Esophagus mucosa (tissue), 1 donor: ENCODE data around the gene UQCR11. TPM values are rescaled to one million over a fixed set of nuclear protein-coding genes. Genes with fewer than 3 reads are reported as not detected.

Experiments used
- ATAC-seq: fragments of 200-7000 bp; cut with Tn5 transposase; one replicate; pipeline ENCODE4 v1.9.1; 2020
- total RNA-seq: library from RNA; stranded (reverse); gene quantifications from one replicate; pipeline ENCODE4 v1.2.4, GENCODE V29; 2023
- donor health status: DM: yes; HTN: yes; CAD: no.

The UQCR11 gene
- total RNA-seq, 1 donor from 2014 or later: 225 TPM

GRCh38 chr19:1590641-1591397 is 14.4 kb downstream of the UQCR11 start:
- no peak for ATAC-seq

GRCh38 chr19:1587872-1588271 is 17.4 kb downstream of the UQCR11 start:
- ATAC-seq: no peak

- peak; percentile 9 for ATAC-seq
Observed at GRCh38 chr19:1585243-1585580, 20.1 kb downstream of the UQCR11 start.

GRCh38 chr19:1584500-1585242 is 20.6 kb downstream of the UQCR11 start:
- peak; percentile 7 for ATAC-seq

- ATAC-seq: no peak
Observed at GRCh38 chr19:1582201-1582600, 23.1 kb downstream of the UQCR11 start.

- ATAC-seq: no peak
Observed at GRCh38 chr19:1580957-1581356, 24.3 kb downstream of the UQCR11 start.

- ATAC-seq: no peak
Observed at GRCh38 chr19:1580382-1580781, 24.9 kb downstream of the UQCR11 start.

- no peak for ATAC-seq
Observed at GRCh38 chr19:1579222-1579621, 26.0 kb downstream of the UQCR11 start.

- no peak for ATAC-seq
Observed at GRCh38 chr19:1577929-1578618, 27.2 kb downstream of the UQCR11 start.

- ATAC-seq: peak; percentile 5
Observed at GRCh38 chr19:1577090-1577928, 28.0 kb downstream of the UQCR11 start.

GRCh38 chr19:1576242-1577089 is 28.8 kb downstream of the UQCR11 start:
- ATAC-seq: peak; percentile 5

GRCh38 chr19:1575323-1576241 is 29.7 kb downstream of the UQCR11 start:
- ATAC-seq: no peak

GRCh38 chr19:1574354-1575136 is 30.7 kb downstream of the UQCR11 start:
- no peak for ATAC-seq

- ATAC-seq: no peak
Observed at GRCh38 chr19:1572795-1573194, 32.5 kb downstream of the UQCR11 start.

- ATAC-seq: no peak
Observed at GRCh38 chr19:1571358-1571757, 33.9 kb downstream of the UQCR11 start.

GRCh38 chr19:1570836-1571235 is 34.4 kb downstream of the UQCR11 start:
- ATAC-seq: no peak

- ATAC-seq: no peak
Observed at GRCh38 chr19:1569997-1570396, 35.3 kb downstream of the UQCR11 start.

GRCh38 chr19:1568320-1569019 is 36.8 kb downstream of the UQCR11 start, which contains the start of gene MEX3D:
MEX3D (minus strand) TSS chr19:1568325; CDS start chr19:1568058, 267 bp downstream.
- ATAC-seq: peak; percentile 86

GRCh38 chr19:1567848-1568227 is 37.4 kb downstream of the UQCR11 start:
- ATAC-seq: no peak
